Dermis blood vessel endothelial cell (primary cell): ENCODE results near the gene LSM3. TPM values are rescaled to one million over a fixed set of nuclear protein-coding genes. Genes with fewer than 3 reads are reported as not detected.
A peak's percentile ranks its signal among the peaks of the same experiment; 100 is the strongest.

Experiments
- DNase-seq: peaks from one replicate; pipeline ENCODE4 v3.0.0; 2010
- total RNA-seq: library from RNA; depleted of rRNA; stranded (reverse); fragments of >200 nt; gene quantifications from 2 replicates; pipeline ENCODE4 v1.2.3, GENCODE V29; 2014

The LSM3 gene
- total RNA-seq, 1 donor from 2014 or later, result 10.2 TPM

- DNase-seq, result no peak
Measured at GRCh38 chr3:14158370-14158769, 20.2 kb upstream of the LSM3 start.

- no peak for DNase-seq
Measured at GRCh38 chr3:14159426-14159825, 19.2 kb upstream of the LSM3 start.

GRCh38 chr3:14161282-14161681 is 17.3 kb upstream of the LSM3 start:
- no peak for DNase-seq

GRCh38 chr3:14162178-14162577 is 16.4 kb upstream of the LSM3 start:
- DNase-seq, result no peak

- no peak for DNase-seq
Measured at GRCh38 chr3:14166877-14167603, 11.6 kb upstream of the LSM3 start.

- no peak for DNase-seq
Measured at GRCh38 chr3:14169435-14169834, 9.2 kb upstream of the LSM3 start.

GRCh38 chr3:14169871-14170270 is 8.7 kb upstream of the LSM3 start:
- DNase-seq, result no peak

GRCh38 chr3:14170531-14171159 is 8.0 kb upstream of the LSM3 start:
- peak; percentile 61 for DNase-seq

GRCh38 chr3:14172496-14172895 is 6.1 kb upstream of the LSM3 start:
- no peak for DNase-seq

- DNase-seq, result no peak
Measured at GRCh38 chr3:14174483-14174882, 4.1 kb upstream of the LSM3 start.

- DNase-seq, result no peak
Measured at GRCh38 chr3:14175383-14176037, 3.1 kb upstream of the LSM3 start.

GRCh38 chr3:14177580-14178246 is 904 bp upstream of the LSM3 start:
- no peak for DNase-seq

GRCh38 chr3:14179114-14179465 is 473 bp downstream of the LSM3 start:
- DNase-seq, result no peak

- DNase-seq, result no peak
Measured at GRCh38 chr3:14179795-14180194, 1.2 kb downstream of the LSM3 start.

GRCh38 chr3:14181253-14181652 is 2.6 kb downstream of the LSM3 start:
- no peak for DNase-seq

GRCh38 chr3:14183015-14183577 is 4.5 kb downstream of the LSM3 start:
- DNase-seq, result no peak

GRCh38 chr3:14186854-14187458 is 8.3 kb downstream of the LSM3 start:
- DNase-seq, result no peak

GRCh38 chr3:14188041-14188754 is 9.6 kb downstream of the LSM3 start:
- no peak for DNase-seq

GRCh38 chr3:14194865-14195264 is 16.2 kb downstream of the LSM3 start:
- no peak for DNase-seq

GRCh38 chr3:14199641-14200040 is 21.0 kb downstream of the LSM3 start:
- DNase-seq, result no peak

- DNase-seq, result no peak
Measured at GRCh38 chr3:14200276-14200675, 21.7 kb downstream of the LSM3 start.

GRCh38 chr3:14200841-14201240 is 22.2 kb downstream of the LSM3 start:
- peak; percentile 36 for DNase-seq
